HG03045 (cell line): ENCODE data around the gene GOLGA2.
"Not testable (repeated sequence)": the region's sequence is repeated elsewhere in the genome, so short reads cannot be mapped to it uniquely, and the experiment has no call there.

Experiments used
- ATAC-seq: cut with Tn5 transposase; IDR thresholded peaks from one replicate; pipeline ENCODE4 v1.9.1; 2021; ENCODE audit warnings: mild to moderate bottlenecking, moderate library complexity; ENCODE audit not compliant: unreplicated experiment

The GOLGA2 gene

GRCh38 chr9:128244091-128244836 lies 31.5 kb downstream of the GOLGA2 start:
- no peak for ATAC-seq

GRCh38 chr9:128243215-128244018 lies 32.4 kb downstream of the GOLGA2 start:
- no peak for ATAC-seq

- ATAC-seq: no peak
Observed at GRCh38 chr9:128242828-128243214, 33.0 kb downstream of the GOLGA2 start.

GRCh38 chr9:128242124-128242523 lies 33.7 kb downstream of the GOLGA2 start:
- no peak for ATAC-seq

GRCh38 chr9:128233817-128234406 lies 41.9 kb downstream of the GOLGA2 start:
- no peak for ATAC-seq

GRCh38 chr9:128232528-128233428 lies 43.0 kb downstream of the GOLGA2 start:
- ATAC-seq: no peak

- ATAC-seq: no peak
Observed at GRCh38 chr9:128231638-128232527, 43.9 kb downstream of the GOLGA2 start.

- not testable (repeated sequence) for ATAC-seq
Observed at GRCh38 chr9:128230897-128231296, 44.9 kb downstream of the GOLGA2 start.

GRCh38 chr9:128226412-128226801 lies 49.4 kb downstream of the GOLGA2 start:
- no peak for ATAC-seq

GRCh38 chr9:128225770-128226411 lies 49.9 kb downstream of the GOLGA2 start:
- no peak for ATAC-seq

- ATAC-seq: no peak
Observed at GRCh38 chr9:128224877-128225276, 50.9 kb downstream of the GOLGA2 start.

GRCh38 chr9:128222880-128223670 lies 52.7 kb downstream of the GOLGA2 start:
- no peak for ATAC-seq

GRCh38 chr9:128222026-128222425 lies 53.8 kb downstream of the GOLGA2 start:
- no peak for ATAC-seq

- ATAC-seq: no peak
Observed at GRCh38 chr9:128219831-128220230, 56.0 kb downstream of the GOLGA2 start.

- peak; percentile 87 for ATAC-seq
Observed at GRCh38 chr9:128218518-128219389, 57.1 kb downstream of the GOLGA2 start.

GRCh38 chr9:128218172-128218517 lies 57.7 kb downstream of the GOLGA2 start:
- ATAC-seq: no peak

GRCh38 chr9:128216781-128217553 lies 58.8 kb downstream of the GOLGA2 start:
- ATAC-seq: no peak
